Activated CD8-positive, alpha-beta memory T cell treated with anti-CD3 and anti-CD28 coated beads for 1 hour (primary cell): ENCODE results near the gene AKAP13.
"Not testable (repeated sequence)": the region's sequence is repeated elsewhere in the genome, so short reads cannot be mapped to it uniquely, and the experiment has no call there.

Experiments used
- DNase-seq, 2 donors: peaks; one replicate each; pipeline ENCODE4 v3.0.0-alpha.2; 2020; ENCODE audit warnings: low read depth in 1 of 2; ENCODE audit errors: extremely low read depth in 1 of 2

Gene AKAP13

GRCh38 chr15:85583923-85584390 is 203.6 kb downstream of the AKAP13 start:
- DNase-seq = no peak

GRCh38 chr15:85584872-85585271 is 204.5 kb downstream of the AKAP13 start:
- DNase-seq = no peak

- DNase-seq = not testable (repeated sequence)
Measured at GRCh38 chr15:85586196-85586595, 205.8 kb downstream of the AKAP13 start.

- DNase-seq = no peak
Measured at GRCh38 chr15:85587707-85588411, 207.5 kb downstream of the AKAP13 start.

GRCh38 chr15:85588677-85589076 is 208.3 kb downstream of the AKAP13 start:
- no peak for DNase-seq

GRCh38 chr15:85589851-85590250 is 209.4 kb downstream of the AKAP13 start:
- no peak for DNase-seq

- no peak for DNase-seq
Measured at GRCh38 chr15:85591622-85592021, 211.2 kb downstream of the AKAP13 start.

- no peak for DNase-seq
Measured at GRCh38 chr15:85592148-85592547, 211.7 kb downstream of the AKAP13 start.

- DNase-seq = no peak
Measured at GRCh38 chr15:85593809-85594445, 213.5 kb downstream of the AKAP13 start.

- no peak for DNase-seq
Measured at GRCh38 chr15:85595804-85596536, 215.6 kb downstream of the AKAP13 start.

- no peak for DNase-seq
Measured at GRCh38 chr15:85597155-85597815, 216.9 kb downstream of the AKAP13 start.

- no peak for DNase-seq
Measured at GRCh38 chr15:85598219-85598618, 217.8 kb downstream of the AKAP13 start.

GRCh38 chr15:85598718-85599398 is 218.5 kb downstream of the AKAP13 start:
- DNase-seq = no peak

GRCh38 chr15:85600001-85600400 is 219.6 kb downstream of the AKAP13 start:
- no peak for DNase-seq

GRCh38 chr15:85603160-85603559 is 222.8 kb downstream of the AKAP13 start:
- DNase-seq = no peak

- no peak for DNase-seq
Measured at GRCh38 chr15:85603703-85604102, 223.3 kb downstream of the AKAP13 start.

- DNase-seq = no peak
Measured at GRCh38 chr15:85604194-85604593, 223.8 kb downstream of the AKAP13 start.

- DNase-seq = no peak
Measured at GRCh38 chr15:85606738-85607137, 226.3 kb downstream of the AKAP13 start.

- no peak for DNase-seq
Measured at GRCh38 chr15:85607141-85607806, 226.9 kb downstream of the AKAP13 start.

- DNase-seq = no peak
Measured at GRCh38 chr15:85607842-85608241, 227.4 kb downstream of the AKAP13 start.
